Activated CD8-positive, alpha-beta memory T cell treated with anti-CD3 and anti-CD28 coated beads for 24 hours (primary cell): ENCODE measurements around the gene CDK2AP2.

ENCODE experiments used
- DNase-seq: peaks from one replicate; pipeline ENCODE4 v3.0.0-alpha.2; 2020

Gene CDK2AP2

DNA sequence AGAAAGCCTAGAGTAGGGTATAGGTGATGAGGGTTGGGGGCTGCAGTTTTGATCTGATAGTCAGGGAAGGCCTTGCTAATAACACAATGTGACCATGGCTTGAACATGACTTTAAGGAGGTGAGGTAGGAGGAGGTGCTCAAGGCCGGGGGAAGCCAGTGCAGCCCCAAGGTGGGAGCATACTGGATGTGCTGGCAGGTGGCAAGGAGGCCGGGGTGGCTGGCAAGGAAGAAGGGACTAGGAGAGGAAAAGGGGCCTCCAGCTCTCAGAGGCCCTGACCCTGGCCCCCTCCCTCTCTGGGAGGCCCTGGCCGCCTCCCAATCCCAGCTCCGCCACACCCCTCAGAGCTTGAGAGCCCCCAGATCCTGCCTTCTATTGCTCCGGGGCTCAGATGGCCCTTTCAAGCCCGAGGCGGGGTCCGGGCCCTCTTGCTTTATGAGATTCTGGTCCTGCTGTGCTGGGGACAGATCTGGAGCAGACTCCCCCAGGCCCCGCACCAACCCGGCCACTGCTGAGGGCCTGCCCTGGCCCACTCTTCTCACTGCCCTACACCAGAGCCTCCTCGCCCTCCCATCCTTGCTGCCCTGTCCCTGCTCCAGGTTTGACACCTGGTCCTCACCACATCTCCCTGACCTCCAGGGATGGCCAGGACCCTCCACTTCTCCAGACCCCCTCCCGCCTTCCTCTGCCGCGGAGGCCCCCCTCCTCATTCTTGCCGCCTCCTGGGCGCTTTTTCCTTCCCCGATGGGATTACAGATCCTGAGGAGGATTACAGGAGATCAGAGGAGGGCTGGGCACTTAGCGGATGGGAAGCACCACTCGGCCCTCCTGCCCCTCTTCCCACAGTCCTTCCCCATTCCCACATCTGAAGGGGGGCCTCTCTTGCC lies 4.6 kb downstream of the CDK2AP2 start:
- no peak for DNase-seq

DNA sequence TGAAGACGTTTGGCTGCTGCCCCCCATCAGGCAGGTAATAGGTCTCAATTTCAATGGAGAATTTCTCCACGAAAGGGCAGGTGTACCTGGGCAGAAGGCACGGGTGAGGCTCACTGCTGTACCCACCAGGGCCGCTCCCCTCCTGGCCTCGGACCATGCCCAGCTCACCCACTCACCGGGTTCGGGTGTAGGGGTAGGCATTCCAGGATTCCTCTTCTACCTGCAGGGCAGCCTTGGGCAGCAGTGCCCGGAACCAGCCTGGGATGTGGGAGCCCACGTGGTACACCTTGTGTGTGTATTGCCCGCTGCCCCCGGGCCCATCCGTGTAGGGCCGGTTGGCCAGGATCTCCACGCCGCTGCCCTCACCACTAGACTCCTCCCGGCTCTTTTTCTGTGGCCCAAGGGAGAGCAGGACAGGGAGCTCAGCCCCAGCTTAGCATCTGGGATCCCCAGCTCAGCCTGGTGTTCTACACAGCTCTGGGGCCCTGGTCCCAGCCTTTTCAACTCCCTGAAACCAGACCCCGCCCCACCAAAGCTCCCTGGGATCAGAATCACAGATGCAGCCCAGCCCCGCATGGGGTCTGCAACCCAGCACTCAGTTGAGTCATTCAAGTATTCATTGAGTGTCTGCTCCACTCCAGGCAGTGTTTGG lies 5.5 kb downstream of the CDK2AP2 start:
- DNase-seq, result no peak

DNA sequence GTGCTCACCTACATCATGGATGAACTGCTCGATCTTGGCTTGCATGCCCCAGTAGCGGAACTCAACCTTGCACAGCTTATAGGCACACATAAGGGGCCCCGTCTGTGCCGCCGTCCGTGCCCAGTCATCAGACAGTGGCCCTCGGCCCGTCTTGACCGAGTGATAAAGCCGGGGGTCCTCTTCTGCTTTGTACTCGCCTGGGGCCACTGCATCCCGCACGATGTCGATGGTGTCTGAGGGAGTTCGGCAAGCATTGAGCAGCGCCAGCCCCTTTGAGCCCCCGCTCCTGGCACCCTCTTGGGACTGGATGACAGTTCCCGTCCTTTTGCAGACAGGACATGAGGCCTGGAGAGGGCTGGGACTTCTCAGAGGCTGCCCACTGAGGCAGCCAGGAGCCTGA lies 6.1 kb downstream of the CDK2AP2 start:
- DNase-seq, result no peak

GRCh38 chr11:67500831-67501715 lies 6.9 kb downstream of the CDK2AP2 start:
- DNase-seq, result no peak

DNA sequence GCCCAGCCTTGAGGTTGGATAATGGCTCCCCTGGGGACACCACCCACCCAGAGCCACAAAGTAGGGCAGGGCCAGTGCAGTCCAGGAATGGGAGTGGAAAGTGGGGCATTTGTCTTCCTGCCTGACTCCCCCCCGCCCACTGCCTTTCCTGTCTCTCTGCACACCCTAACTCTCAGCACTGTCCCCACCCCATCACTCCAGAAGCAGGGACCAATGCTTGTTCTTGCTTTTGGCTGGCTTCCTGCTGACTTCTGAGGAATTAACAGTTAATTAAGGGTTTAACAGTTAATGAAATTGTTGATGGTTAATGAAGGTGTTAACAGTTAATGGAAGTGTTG lies 7.5 kb downstream of the CDK2AP2 start:
- no peak for DNase-seq

GRCh38 chr11:67499808-67500483 lies 8.0 kb downstream of the CDK2AP2 start:
- DNase-seq, result no peak

DNA sequence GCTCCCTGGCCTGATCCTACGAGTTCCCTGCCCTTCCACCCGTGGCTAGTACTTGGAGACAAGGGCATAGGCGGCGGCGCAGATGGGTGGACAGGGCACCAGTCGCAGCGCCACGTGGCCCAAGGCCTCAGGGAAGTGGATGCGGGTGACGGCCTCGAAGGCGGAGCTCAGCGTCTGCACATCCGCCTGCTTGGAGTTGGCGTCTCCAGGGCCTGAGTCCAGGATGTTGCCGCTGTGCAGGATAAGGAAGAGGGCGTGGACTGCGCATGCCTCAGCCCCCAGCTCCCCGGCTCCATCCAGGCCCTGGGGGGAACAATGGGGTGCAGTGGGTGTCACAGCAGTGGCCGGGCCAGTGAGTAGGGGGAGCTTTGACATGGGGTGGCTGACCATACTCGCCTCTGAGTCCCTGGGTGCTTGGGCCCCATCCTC lies 9.4 kb downstream of the CDK2AP2 start:
- DNase-seq, result no peak

DNA sequence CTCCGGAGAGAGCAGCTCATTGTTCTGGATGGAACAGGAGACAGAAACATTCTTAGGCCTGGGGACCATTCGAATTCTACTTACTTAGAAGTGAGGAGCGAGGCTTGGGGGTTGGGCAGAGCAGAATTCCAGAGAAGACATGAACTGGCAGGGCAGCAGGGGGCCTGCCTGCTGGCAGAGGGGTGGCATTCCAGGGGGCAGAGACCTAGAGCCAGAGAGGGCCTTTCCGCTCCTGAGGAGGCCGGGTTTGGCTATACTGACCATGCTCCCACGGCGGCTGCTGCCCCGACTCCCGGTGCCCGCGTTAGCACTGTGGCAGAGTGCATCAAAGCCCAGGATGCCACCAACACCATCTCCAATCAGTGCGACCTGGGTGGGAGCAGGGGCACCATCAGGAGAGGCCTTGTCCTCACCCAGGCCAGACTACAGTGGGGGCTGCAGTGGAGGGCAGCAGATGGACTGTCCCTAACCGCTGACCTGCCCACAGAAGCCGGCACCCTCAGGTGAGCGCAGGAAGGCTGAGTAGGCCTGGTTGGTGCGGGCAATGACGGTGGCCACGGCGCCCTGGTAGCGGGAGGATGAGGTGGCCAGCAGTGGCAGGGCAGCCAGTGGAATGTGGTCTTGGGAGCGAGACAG lies 10.2 kb downstream of the CDK2AP2 start:
- no peak for DNase-seq

DNA sequence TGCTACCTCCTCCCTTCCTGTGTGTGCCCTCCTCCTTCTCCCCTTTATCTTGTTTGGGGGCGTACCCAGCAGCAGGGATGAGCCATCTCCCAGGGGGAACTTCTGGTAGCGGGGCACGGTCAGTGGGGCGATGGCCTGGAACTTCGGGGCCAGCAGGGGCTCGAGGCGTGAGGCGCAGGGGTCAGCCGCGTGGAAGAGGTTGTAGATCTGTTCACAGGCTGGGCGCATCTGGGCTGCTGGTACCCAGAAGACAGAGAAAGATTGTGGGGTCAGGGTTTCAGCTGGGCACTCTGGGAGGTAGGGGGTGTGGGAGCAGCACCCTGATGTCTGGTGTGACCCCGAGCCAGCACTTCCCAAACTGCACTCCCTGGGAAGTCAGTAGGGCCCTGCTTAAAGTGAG lies 11.8 kb downstream of the CDK2AP2 start:
- DNase-seq, result no peak

GRCh38 chr11:67495234-67496005 lies 12.5 kb downstream of the CDK2AP2 start:
- no peak for DNase-seq

GRCh38 chr11:67494371-67495233 lies 13.4 kb downstream of the CDK2AP2 start:
- no peak for DNase-seq

DNA sequence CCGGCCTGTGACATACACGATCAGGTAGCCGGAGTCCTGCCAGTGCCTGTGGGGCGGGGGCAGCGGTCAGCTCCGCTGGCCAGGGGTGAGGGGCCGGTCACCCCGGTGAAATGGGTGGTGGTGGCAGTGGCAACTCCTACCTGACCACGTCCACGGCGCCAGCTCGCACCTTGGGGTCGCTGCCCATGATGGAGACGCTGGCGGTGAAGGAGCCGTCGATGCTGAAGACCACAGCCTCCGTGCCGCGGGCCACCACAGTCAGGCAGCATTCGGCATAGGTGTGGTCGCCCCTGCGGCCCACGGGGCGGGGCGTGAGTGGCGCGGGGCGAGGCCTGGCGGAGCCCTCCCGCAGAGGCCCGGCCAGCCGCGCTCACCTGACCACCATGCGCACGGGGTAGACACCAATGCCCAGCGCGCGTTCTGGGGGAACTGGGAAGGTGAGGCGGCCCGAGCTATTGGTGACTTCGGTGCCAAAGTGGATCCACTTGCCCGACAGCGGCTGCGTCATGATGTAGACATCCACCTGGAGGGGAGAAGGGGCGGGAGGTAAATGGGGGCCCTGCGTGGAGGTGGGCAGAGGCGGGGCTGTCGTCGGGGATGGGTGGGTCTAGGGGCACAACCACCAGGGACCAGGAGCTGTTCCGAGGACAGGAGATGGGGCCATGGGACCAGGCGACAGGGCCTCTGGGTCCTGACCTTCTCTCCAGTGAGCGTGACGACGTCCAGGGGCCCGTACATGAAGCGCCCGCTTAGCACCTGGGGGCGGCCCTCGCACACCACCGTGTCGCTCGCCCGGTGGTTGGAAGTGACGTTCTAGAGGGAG lies 14.2 kb downstream of the CDK2AP2 start:
- no peak for DNase-seq

DNA sequence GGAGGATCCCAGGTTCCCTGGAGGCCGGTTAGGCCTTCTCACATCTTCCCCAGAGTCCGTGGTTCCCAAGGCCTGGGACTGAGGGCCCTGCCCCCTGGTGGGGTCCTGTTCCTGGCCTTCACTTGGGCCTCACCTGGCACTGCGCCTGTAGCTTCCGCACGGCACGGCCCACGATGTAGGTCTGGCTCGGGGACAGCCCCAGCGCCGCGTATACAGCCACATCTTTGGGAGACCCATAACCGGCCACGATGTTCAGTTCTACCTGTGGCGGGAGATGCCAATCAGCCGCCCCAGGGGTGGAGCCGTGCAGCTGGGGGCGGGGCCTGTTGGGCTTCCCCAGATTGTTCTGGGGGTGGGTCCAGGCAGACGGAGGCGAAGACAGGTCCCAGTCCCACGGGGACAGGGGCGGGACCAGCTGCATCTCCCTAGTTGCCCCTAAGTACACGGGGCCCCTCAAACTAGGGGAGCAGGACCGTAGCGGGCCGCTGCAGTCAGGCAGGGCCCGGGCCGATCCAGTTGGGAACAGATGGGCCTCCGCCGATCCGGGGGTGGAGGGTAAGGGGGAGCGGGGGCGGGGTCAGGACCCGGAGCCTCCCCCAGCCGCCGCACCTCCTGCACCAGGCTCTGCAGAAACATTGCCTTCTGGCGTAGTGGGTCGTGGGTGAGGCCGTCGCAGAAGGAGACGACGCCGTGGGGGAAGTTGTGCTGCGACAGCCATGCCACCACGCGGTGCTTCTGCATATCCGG lies 15.0 kb downstream of the CDK2AP2 start:
- DNase-seq, result no peak

GRCh38 chr11:67492069-67492727 lies 15.8 kb downstream of the CDK2AP2 start:
- no peak for DNase-seq

GRCh38 chr11:67491276-67492068 lies 16.5 kb downstream of the CDK2AP2 start:
- no peak for DNase-seq

DNA sequence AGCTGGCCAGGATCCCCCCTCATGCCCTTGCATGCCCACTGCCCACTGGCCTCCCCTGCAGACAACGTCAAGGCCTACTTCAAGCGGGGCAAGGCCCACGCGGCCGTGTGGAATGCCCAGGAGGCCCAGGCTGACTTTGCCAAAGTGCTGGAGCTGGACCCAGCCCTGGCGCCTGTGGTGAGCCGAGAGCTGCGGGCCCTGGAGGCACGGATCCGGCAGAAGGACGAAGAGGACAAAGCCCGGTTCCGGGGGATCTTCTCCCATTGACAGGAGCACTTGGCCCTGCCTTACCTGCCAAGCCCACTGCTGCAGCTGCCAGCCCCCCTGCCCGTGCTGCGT lies 17.3 kb downstream of the CDK2AP2 start:
- no peak for DNase-seq

- no peak for DNase-seq
These were observed 17.9 kb downstream of the CDK2AP2 start for GRCh38 chr11:67489885-67490726.
